Measurements from ENCODE around the gene TIRAP.

Gene TIRAP

DNA sequence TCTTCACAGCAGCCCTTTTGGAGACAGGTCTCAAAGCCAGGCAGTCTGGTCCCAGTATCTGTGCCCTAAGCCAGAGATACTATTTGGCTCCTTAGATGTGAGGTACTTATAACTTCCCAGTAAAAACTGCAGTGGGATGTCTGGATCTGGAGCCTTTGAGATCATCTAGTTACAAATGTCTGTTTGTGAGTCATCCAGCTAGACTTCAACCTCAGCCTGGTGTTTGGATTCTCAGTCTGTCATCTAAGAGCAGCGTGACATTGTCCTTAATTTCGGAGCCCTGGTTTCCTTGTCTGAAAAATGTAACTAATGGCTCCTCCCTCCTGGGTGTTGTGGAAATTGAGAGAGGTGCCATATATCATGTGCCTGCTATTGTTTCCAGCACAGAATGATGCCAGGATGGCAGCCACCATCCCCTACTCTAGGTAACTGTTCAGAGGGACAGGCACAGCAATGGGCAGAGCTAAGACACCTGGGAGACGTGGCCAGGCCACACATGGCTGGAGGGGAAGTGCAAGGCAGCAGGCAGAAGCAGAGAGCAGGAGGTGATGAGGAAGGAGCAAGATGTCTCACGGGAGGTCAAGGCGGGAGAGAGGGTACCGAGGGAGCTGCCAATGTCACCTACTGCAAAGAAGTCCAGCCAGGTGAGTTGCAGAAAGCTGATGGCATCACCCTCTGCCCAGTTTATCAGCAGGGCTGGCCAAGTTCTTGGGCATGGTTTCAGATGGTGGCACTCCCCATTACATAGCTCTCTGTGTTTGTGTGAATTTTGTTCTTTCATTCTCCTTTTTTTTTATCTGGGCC lies 52.0 kb downstream of the TIRAP start:
- TF ChIP-seq CEBPB (IDR thresholded peaks at IDR 0.05), result no peak
- TF ChIP-seq FOXM1 (IDR thresholded peaks at IDR 0.05; ENCODE audit: borderline replicate concordance, low read depth), result no peak

DNA sequence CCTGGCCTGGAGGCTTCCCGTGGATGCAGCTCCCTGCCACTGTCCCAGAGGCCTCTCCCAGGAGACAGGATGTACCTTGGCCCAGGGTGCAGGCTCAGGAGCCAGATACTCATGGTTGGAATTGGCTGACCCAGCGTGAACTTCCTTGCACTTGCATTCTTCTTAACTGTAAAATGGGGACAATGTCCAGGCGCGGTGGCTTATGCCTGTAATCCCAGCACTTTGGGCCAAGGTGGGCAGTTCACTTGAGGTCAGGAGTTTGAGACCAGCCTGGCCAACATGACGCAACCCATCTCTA lies 52.5 kb downstream of the TIRAP start:
- TF ChIP-seq YY1 (IDR thresholded peaks at IDR 0.05; ENCODE audit: low read depth) (no peak), RAD21 (IDR thresholded peaks at IDR 0.05; ENCODE audit: low read depth) (no peak), TAF1 (IDR thresholded peaks at IDR 0.05; ENCODE audit: low read depth) (no peak), TEAD4 (IDR thresholded peaks at IDR 0.05) (no peak), CREB1 (IDR thresholded peaks at IDR 0.05; ENCODE audit: low read depth) (no peak), CEBPB (IDR thresholded peaks at IDR 0.05) (no peak), TCF12 (IDR thresholded peaks at IDR 0.05; ENCODE audit: low read depth) (no peak), ZBTB7A (IDR thresholded peaks at IDR 0.05; ENCODE audit: low read depth) (no peak), EGR1 (IDR thresholded peaks at IDR 0.05) (no peak)
- TF ChIP-seq, protein P1, sequence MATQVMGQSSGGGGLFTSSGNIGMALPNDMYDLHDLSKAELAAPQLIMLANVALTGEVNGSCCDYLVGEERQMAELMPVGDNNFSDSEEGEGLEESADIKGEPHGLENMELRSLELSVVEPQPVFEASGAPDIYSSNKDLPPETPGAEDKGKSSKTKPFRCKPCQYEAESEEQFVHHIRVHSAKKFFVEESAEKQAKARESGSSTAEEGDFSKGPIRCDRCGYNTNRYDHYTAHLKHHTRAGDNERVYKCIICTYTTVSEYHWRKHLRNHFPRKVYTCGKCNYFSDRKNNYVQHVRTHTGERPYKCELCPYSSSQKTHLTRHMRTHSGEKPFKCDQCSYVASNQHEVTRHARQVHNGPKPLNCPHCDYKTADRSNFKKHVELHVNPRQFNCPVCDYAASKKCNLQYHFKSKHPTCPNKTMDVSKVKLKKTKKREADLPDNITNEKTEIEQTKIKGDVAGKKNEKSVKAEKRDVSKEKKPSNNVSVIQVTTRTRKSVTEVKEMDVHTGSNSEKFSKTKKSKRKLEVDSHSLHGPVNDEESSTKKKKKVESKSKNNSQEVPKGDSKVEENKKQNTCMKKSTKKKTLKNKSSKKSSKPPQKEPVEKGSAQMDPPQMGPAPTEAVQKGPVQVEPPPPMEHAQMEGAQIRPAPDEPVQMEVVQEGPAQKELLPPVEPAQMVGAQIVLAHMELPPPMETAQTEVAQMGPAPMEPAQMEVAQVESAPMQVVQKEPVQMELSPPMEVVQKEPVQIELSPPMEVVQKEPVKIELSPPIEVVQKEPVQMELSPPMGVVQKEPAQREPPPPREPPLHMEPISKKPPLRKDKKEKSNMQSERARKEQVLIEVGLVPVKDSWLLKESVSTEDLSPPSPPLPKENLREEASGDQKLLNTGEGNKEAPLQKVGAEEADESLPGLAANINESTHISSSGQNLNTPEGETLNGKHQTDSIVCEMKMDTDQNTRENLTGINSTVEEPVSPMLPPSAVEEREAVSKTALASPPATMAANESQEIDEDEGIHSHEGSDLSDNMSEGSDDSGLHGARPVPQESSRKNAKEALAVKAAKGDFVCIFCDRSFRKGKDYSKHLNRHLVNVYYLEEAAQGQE (IDR thresholded peaks at IDR 0.05; ENCODE audit: low read depth), result no peak
- TF ChIP-seq, protein P2, sequence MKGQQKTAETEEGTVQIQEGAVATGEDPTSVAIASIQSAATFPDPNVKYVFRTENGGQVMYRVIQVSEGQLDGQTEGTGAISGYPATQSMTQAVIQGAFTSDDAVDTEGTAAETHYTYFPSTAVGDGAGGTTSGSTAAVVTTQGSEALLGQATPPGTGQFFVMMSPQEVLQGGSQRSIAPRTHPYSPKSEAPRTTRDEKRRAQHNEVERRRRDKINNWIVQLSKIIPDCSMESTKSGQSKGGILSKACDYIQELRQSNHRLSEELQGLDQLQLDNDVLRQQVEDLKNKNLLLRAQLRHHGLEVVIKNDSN (IDR thresholded peaks at IDR 0.05), result no peak

DNA sequence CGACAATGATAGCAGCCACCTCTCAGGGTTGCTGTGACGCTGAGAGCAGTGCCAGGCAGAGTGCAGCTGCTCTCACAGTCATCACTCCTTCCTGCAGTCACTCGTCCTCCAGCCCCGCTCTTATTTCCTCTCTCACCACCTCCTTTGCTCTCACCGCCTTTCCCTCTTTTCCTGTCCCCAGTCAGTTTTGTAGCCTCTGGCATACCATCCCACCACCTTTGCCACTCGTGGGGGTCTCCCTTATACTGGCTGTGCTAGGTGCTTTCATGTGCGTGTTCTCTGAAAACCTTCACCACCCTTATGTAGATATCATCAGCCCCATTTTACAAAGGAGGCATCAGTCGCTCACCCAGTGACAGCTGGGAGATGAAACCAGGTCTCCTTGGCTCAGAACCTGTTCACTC lies 53.2 kb downstream of the TIRAP start:
- TF ChIP-seq NFIC (IDR thresholded peaks at IDR 0.05), result no peak

DNA sequence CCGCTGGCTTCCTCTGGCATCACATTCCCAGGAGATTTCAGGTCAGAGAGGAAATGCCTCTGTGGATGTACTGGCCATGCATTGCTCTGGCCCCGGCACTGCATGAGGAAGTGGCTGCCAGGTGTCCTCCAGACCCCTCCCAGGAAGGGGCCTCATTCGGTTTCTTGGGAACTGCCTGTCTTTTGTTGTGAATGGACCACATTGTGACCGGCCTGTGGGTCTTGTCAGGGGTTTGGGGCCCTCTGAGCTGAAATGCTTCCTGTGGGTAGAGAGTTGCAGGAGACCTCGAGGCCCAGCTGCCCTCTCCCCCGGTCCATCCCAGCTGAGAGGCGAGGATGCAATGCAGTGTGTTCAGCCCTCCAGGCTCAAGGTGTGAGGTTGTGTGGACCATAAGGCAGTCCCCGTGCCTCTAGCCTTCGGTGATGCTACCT lies 53.8 kb downstream of the TIRAP start:
- no peak for TF ChIP-seq RAD21 (IDR thresholded peaks at IDR 0.05; ENCODE audit: low read depth)

DNA sequence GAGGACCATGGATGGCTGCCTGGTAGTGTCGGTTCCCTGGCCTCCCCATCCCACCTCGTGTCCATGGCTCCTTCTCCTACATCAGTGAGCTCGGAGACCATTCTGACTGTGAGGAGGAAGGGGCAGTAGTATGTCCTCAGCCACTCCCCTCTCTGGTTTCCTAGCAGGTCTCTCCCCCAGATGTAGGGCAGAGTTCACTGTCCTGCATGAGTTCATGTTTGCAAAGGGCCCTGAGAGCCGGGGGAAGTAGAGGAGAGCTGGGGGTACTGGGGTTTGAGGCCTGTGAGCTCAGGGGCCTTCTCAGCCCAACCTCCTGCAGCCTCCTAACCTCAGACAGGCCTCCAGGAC lies 54.2 kb downstream of the TIRAP start:
- TF ChIP-seq CEBPB (IDR thresholded peaks at IDR 0.05), result no peak
- no peak for TF ChIP-seq TEAD4 (IDR thresholded peaks at IDR 0.05)
- TF ChIP-seq EP300 (IDR thresholded peaks at IDR 0.05; ENCODE audit: borderline replicate concordance), result no peak
- TF ChIP-seq EGR1 (IDR thresholded peaks at IDR 0.05), result no peak
- TF ChIP-seq, protein P1 (IDR thresholded peaks at IDR 0.05; ENCODE audit: low read depth), result no peak
- TF ChIP-seq, protein P2 (IDR thresholded peaks at IDR 0.05), result no peak
- no peak for TF ChIP-seq NFIC (IDR thresholded peaks at IDR 0.05)
- no peak for TF ChIP-seq TAF1 (IDR thresholded peaks at IDR 0.05; ENCODE audit: low read depth)
- no peak for TF ChIP-seq FOXM1 (IDR thresholded peaks at IDR 0.05; ENCODE audit: borderline replicate concordance, low read depth)
- no peak for TF ChIP-seq TCF12 (IDR thresholded peaks at IDR 0.05; ENCODE audit: low read depth)
- no peak for TF ChIP-seq RAD21 (IDR thresholded peaks at IDR 0.05; ENCODE audit: low read depth)
- TF ChIP-seq CREB1 (IDR thresholded peaks at IDR 0.05; ENCODE audit: low read depth), result no peak
- TF ChIP-seq ZBTB7A (IDR thresholded peaks at IDR 0.05; ENCODE audit: low read depth), result no peak
- no peak for TF ChIP-seq YY1 (IDR thresholded peaks at IDR 0.05; ENCODE audit: low read depth)

DNA sequence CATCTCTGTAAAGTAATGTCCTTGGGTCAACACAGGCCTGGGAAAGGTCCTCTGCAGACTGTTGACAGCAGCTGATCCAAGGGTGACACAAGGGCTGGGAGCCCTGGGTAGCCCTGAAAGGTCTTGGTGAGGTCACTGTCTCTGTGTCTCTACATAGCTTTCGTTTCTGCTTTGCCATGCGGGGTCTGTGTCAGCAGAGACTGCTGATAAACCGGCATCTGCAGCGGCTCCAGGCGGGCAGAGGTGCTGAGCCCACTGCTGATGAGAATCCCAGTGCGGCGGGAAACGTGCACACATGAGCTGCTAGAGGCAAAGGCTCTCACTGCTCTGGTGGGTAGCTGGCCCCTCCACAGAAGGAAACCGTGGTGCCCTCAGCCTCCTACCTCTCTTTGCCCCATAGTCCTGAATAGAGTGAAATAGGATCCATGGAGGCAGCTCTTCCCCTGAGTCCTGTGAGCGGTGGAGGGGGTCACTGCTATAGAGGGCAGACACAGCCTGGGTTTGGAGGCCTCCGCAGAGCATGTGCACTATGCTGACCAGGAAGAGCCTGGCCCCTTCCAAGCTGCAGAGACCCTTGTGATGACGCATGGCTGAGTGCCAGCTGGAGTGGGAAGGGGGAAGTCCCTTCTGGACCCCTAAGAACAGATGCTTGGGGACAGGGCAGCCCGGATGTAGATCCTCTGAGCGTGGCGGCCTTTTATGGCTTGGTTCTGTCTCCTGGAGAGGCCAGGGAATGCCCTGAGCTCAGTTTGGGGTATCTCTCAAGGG lies 54.8 kb downstream of the TIRAP start:
- TF ChIP-seq CEBPB (IDR thresholded peaks at IDR 0.05), result no peak
- TF ChIP-seq, protein P1 (IDR thresholded peaks at IDR 0.05; ENCODE audit: low read depth), result no peak

All from Ishikawa (cell line).